AG09319 (cell line): Measurements from ENCODE around the gene TMEM59.
"Not testable (repeated sequence)": the region's sequence is repeated elsewhere in the genome, so short reads cannot be mapped to it uniquely, and the experiment has no call there.

Experiments
- DNase-seq: peaks from one replicate; pipeline ENCODE4 v3.0.0-alpha.2; 2010; ENCODE audit warnings: low read depth; ENCODE audit errors: extremely low read depth
- TF ChIP-seq, protein P1 (sequence below): IDR thresholded peaks from 2 replicates; pipeline ENCODE4 v1.5.1; 2011; ENCODE audit warnings: low read depth, mild to moderate bottlenecking, inconsistent platforms, low read length, moderate library complexity

TMEM59 gene

DNA sequence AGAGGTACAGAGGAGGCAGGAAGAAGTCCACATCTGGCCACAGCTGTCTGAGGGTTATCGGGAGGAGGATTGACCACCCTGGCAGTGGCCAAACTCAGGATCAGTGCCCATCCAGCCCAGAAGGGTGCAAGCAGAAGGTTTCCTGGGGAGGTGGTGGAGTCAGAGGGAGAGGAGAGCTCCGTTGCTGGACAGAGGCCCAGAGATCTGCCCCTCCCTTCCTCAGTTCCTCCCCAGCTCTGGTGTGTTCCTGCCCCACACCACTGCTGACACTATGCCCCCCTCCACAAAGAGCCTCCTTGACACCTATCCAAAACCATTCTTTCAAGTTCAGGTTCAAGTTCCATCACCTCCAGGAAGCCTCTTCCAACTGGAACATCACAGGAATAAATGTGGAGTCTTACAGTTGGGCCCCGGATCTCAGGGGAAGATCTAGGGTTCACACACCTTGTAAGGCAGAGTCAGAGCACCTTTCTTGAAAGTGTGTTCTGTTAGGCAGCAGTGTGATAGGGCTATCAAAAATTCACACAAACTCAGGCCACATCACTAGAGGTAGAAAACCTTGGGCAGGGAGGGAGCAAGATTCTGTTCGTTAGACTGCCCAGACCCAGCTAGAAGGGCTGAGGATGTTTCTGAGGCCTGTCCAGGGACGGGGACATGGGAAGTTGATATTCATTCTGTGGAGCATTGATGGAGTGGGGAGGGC lies 42.4 kb downstream of the TMEM59 start:
- DNase-seq: no peak
- TF ChIP-seq, protein P1, sequence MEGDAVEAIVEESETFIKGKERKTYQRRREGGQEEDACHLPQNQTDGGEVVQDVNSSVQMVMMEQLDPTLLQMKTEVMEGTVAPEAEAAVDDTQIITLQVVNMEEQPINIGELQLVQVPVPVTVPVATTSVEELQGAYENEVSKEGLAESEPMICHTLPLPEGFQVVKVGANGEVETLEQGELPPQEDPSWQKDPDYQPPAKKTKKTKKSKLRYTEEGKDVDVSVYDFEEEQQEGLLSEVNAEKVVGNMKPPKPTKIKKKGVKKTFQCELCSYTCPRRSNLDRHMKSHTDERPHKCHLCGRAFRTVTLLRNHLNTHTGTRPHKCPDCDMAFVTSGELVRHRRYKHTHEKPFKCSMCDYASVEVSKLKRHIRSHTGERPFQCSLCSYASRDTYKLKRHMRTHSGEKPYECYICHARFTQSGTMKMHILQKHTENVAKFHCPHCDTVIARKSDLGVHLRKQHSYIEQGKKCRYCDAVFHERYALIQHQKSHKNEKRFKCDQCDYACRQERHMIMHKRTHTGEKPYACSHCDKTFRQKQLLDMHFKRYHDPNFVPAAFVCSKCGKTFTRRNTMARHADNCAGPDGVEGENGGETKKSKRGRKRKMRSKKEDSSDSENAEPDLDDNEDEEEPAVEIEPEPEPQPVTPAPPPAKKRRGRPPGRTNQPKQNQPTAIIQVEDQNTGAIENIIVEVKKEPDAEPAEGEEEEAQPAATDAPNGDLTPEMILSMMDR: no peak

DNA sequence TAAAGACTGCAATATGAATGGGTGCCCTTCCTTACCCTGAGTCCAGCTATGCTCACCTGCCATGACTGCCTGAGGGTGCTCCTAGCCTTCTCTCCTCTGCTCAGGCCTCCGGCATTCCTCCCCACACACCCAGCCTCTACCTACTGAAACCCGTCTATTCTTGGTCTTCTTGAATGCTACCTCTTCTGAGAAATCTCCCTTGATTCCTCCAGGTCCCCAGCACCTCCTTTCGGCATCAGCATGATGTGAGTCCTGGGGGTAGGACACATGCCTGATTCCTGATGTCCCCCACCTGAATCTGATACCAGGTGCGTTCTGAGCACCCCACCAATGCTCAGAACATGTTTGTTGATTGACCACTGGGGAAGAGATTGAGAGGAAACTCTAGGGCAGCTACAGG lies 43.6 kb downstream of the TMEM59 start:
- DNase-seq: no peak
- TF ChIP-seq, protein P1: no peak

DNA sequence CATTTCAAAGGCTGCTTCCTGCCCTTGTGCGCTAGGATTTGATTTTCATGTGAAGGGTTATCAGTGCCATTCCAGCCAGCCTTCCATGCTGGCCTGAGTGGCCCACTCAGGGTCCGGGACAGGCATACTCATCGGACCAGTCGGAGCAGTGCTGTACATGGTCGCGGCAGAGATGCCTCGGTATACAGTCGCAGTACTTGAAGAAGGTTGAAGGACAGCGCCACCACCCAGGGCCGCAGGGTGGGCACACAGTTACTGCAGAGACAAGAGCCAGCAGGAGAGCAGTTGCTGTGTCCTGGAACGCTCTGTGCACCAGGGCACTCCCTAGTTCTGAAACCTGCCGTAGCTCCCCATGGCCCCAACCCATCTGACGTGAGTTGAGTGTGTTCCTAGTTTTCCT lies 44.1 kb downstream of the TMEM59 start:
- DNase-seq: no peak
- TF ChIP-seq, protein P1: no peak

DNA sequence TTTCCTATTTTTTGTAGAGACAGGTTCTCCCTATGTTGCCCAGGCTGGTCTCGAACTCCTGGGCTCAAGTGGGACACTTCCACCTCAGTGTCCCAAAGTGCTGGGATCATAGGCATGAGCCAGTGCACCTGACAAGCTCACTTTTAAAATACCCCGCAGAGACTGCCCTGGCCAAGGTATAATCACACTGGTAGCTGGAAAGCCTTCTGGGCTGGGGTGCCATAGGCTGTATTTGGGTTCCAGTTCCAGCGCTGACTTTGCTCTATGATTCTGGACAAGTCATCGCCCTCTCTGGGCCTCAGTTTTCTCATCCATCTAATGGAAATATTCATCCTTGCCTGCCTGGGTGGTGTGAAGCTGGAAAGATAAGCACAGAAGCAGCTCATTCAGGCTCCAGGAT lies 45.4 kb downstream of the TMEM59 start:
- no peak for DNase-seq
- TF ChIP-seq, protein P1: no peak

DNA sequence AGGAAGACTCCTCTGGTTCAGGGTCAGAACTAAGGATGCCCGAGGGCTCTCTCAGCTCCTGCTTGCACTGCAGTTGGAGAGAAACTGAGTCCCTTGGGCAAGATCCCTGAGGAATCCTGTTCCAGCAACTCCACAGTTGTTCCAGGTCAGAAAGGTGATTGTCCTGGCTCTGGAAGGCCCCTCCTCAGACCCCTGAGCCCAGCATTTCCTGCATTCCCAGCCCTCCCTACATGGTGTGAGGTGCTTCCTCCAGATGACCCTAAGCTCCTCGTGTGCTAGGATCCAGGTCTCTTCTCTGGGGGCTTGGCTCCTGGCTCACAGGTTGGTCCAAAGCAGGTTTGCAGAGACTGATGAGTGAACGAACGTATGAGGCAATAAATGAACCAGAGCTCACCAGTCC lies 46.5 kb downstream of the TMEM59 start:
- TF ChIP-seq, protein P1: no peak
- DNase-seq: no peak

DNA sequence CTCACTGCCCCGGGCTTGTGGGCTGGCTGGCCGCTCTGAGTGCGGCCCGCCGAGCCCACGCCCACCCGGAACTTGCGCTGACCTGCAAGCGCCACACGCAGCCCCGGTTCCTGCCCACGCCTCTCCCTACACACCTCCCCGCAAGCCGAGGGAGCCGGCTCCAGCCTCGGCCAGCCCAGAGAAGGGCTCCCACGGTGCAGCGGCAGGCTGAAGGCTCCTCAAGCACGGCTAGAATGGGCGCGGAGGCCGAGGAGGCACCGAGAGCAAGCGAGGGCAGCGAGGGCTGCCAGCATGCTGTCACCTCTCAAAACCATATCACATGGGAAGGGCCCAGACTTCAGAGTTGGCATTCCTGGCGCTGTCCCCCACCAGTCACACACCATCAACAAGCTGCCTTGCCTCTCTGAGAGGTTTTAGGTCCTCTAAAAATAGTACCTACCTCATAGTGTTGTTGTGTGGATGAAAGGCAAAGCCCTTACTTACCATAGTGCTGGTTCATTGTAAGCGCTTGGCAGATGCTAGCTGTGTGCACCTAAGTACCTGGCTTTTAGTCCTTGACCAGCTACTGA lies 48.4 kb downstream of the TMEM59 start:
- no peak for DNase-seq
- TF ChIP-seq, protein P1: no peak

DNA sequence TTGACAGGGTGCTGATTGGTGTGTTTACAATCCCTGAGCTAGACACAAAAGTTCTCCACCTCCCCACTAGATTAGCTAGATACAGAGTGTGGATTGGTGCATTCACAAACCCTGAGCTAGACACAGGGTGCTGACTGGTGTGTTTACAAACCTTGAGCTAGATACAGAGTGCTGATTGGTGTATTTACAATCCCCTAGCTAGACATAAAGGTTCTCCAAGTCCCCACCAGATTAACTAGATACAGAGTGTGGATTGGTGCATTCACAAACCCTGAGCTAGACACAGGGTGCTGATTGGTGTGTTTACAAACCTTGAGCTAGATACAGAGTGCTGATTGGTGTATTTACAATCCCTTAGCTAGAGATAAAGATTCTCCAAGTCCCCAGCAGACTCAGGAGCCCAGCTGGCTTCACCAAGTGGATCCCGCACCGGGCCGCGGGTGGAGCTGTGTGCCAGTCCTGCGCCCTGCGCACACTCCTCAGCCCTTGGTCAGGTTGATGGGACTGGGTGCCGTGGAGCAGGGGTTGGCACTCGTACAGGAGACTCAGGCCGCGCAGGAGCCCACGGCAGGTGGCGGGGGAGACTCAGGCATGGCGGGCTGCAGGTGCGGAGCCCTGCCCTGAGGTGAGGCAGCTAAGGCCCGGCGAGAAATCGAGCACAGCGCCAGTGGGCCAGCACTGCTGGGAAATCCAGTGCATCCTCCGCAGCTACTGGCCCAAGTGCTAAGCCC lies 49.1 kb downstream of the TMEM59 start:
- DNase-seq: not testable (repeated sequence)
